ENCODE results near the gene KCTD2.

Gene KCTD2

DNA sequence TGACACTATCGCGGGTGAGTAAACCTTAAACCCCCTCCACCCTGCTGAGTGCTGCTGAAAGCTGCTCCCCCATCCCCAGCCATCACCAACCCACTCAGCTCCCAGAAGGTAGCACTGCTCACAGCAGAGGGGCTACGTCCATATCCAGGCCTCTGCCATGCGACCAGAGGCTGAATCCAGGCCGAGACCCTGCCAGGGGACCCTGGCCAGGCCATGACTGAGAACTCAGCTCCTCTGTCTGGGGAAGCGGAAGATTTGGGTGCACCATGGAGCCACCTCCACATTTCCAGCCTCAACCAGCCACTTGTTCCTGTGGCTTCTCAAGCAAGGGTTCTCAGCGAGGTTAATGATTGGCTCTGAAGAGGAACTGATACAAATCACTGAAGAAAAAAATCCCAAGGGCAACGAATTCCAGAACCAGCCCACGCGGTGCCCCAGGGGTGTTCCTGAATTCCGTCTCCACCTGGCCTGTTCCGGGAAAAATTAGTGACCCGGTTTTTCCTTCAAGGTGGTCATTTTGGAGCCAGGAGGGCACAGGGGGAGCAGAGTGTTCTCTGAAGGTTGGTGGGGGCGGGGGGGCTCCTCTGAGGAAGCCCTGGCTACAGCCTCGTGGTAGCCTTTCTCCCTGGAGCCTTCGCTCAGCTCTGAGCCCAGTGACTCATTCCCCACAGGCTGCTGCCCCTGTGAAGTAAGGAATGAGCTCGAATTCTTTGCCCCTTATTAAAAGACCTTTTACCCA is 31.4 kb downstream of the KCTD2 start:
- DNase-seq, result no peak

DNA sequence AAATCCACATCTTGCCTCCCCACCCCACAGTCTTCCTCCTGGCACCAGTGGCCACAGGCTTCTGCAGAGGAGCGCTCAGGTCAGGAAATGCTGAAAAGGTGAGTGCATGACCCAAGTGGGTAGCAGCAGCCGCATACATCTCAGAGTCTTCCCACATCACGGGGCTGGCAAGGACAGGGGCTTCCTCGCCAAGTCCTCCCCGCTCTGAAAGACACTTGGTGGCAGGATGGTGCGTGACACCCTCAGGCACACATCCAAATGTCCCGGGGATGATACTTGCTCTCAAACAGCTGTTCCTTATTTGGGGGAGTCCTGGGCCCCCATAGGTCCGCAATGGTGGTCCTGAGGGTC is 32.0 kb downstream of the KCTD2 start:
- DNase-seq, result no peak

DNA sequence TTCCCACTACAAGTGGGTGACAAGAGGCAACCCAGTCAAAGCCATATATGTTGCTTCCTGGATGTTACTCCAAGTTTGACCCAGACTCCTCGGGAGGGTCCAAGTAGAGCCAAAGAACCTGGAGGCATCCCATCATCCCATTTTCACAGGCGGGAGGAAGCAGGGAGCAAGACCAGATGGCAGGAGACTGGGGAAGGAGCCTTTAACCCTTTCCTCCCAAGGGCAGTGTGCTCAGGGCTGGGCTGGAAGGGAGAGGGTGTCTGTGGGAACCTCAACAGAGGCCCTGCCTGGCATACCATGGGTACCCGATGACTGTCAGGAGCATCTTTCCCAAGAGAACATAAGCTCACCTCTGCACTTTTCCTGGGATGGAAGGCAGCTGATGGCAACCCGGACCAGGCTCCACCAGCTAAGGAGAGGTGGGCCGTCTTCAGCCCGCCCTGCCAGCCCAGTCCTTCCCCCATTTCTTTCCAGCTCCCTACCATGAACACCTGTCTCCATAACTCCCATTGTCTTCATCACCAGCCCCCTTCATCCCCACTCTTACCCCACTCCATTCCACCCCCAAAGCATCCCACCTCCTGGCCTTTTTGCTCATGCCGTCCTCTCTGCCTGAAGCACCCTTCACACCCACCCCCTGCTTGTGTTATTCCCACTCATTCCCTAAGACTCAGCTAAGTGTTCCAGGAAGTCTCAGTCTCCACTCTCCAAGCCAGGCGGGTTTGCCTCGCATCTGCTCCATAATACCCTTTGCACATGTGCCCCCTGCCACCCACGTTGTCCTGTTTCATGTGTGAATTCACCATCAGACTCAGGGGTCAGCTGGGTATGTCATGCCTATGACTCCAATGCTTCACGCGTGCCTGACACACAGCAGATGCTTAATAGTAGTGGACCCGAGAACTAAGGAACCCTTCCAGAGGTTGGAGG is 34.9 kb downstream of the KCTD2 start:
- peak; percentile 62 for DNase-seq

DNA sequence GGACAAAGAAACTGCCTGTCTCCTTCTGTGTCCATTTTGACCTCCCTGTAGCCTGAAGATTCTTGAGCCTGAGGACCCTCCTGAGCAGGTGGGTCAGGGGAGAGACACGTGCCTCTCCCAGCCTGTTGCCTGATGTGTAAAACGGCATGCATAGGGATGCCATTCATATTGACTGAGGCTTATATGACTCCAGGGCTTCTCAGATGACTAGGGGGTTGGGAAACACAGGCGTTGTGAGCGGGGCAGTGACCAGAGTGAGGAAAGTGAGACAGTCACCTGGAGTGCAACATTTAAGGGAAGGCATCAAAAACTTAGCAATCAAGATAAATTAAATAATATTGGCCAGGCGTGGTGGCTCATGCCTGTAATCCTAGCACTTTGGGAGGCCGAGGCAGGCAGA is 35.7 kb downstream of the KCTD2 start:
- DNase-seq, result no peak

DNA sequence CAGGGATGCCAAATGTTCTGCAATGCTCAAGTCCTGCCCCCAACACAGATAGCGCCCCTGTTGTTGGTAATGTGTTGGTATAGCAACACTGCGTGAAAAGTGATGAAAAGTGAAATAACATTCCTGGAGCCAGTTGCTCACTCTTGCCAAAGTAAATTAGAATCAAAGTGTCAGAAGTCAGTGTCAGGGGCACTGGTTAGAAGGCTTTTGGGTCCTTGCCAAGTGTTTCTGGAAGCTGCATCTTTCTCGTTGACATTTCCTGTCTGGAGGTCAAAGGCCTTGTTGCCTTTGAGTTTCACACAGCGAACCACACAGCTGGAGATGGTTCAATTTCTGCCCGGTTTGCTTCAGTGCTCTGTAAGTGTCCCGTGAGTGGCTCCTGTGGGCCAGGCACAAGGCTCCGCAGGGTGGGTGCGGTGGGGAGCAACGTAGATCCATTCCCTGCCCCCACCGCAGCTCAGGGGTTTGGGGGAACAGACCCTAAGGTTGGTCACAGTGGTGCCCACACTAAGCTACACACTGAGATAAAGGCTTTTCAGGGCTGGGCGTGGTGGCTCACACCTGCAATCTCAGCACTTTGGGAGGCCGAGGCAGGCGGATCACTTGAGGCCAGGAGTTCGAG is 37.1 kb downstream of the KCTD2 start:
- no peak for DNase-seq

DNA sequence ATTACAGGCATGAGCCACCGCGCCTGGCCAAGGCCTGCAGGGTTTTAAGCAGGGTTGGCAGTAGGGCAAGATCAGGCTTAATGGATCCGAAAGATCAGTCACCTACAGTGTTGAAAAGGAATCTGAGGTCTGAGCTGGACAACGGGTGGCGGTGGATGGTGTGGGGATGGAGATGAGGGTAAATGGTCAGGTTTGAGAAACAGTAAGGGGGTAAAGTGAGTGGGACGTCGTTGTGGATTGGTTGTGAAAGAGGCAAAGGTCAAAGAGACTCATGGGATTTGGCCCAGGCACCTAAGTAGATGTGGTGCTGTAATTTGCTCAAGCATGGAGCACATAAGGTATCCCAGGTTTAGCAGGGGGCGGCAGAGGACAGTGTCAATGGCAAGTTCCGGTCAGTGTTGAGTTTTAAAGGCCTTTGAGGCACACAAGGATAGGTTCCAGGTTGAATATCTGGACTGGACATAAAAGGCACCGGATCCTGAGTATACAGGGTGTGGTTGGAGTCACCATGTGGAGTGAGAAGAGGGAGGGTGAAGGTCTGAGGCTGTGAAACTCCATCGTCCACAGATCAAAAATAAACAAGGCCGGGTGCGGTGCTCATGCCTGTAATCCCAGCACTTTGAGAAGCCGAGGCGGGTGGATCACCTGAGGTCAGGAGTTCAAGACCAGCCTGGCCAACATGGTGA is 39.6 kb downstream of the KCTD2 start:
- DNase-seq, result no peak

DNA sequence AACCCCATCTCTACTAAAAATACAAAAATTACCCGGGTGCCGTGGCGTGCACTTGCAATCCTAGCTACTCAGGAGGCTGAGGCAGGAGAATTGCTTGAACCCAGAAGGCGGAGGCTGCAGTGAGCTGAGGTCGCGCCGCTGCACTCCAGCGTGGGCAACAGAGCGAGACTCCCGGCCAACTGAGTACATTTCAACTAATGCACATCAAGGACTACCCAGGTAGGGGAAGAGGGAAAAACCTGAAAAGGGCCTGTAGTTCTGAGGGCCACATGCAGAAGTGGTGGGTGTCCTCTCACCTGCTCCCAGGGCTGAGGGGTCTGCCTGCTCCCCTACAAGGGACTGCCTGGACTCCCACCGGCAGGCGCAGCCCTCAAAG is 40.1 kb downstream of the KCTD2 start:
- DNase-seq, result no peak

DNA sequence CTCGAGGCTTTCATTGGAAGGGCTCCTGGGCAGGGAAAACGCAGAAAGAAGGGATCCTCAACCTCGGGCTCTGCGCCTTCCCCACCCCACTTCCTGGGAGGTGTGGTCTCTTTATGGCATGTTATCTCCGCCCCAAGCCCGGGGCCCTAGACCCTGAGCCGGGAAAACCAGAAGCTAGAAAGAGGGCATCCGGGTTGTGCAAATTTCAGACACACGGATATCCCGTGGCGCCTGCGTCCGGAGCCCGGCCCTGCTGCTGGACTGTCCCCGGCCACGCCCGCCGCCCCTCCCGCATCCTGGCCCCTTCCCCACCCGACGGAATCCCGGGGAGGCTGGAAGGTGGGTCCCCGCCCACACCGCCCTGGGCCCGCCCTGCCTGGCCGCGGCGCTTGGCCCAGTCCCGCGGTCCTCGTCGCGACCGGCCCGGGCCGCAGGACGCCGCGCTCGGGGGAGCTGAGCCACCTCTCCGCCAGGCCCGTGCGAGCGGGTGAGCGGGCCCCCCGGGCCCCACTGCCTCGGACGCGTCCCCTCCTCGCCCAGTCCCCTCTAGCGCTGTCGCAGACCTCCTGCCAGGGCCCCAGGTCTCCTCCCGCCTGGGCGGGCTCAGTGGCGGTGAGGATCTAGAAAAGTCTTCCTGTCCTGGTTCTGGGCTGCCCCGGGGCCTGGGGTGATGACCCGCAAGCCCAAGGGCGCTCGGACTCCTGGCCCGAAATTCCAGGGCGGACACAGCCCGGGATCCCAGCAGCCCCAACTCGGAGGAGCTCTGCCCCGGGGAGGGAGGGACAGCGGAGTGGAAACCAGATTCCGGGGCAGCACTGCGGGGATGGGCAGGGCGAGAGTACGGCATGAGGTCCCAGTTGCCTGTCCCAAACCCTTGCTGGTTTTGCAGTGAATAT is 40.8 kb downstream of the KCTD2 start, which contains the start of gene SLC16A5:
Gene SLC16A5, plus strand, starts transcription at position 397 of the 896 bp plus-strand sequence. CDS start 5,683 bp downstream, outside the sequence.
- DNase-seq, result no peak

DNA sequence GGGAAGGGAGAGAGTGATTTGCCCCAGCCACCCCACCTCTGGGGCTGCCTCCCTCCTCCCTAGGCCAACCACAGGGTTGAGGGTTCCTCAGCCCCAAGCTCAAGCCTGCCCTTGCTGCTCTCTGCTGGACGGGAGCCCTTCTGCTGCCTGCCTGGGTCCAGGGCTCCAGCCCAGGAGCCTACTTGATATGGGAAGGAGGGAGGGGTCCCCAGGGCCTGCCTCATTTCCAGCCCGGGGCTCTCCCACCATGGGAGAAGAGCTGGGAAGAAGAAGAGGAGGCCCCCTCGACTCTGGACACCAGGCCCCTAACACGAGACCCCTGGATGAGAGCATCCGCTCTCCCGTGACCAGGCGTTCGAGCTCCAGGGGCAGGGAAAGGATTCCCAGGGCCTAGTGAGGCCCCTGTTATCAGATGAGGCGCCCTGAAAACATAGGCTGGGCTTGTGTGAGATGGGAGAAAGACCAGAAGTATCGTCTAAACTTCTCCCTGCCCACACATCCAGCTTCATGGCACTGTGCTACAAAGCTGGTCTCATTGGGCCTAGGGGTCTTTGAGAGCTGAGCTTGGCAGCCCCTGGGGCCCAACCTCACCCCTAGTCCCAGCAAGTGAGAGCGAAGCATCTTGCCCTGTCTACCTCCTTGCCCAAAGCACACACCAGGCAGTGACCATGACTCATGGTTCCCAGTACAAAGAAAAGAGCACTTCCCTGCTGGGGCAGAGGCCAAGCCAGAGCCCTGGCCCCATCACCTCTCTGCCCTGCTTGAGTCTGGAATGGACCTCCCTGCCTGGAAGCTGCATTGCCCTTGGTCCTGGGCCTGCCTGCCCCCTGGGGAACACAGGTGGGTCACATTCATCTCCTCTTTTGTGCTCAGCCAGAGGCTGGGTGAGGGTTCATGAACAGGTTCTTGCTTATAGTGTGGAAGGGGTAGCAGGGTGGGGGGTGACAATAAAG is 41.7 kb downstream of the KCTD2 start:
- no peak for DNase-seq

DNA sequence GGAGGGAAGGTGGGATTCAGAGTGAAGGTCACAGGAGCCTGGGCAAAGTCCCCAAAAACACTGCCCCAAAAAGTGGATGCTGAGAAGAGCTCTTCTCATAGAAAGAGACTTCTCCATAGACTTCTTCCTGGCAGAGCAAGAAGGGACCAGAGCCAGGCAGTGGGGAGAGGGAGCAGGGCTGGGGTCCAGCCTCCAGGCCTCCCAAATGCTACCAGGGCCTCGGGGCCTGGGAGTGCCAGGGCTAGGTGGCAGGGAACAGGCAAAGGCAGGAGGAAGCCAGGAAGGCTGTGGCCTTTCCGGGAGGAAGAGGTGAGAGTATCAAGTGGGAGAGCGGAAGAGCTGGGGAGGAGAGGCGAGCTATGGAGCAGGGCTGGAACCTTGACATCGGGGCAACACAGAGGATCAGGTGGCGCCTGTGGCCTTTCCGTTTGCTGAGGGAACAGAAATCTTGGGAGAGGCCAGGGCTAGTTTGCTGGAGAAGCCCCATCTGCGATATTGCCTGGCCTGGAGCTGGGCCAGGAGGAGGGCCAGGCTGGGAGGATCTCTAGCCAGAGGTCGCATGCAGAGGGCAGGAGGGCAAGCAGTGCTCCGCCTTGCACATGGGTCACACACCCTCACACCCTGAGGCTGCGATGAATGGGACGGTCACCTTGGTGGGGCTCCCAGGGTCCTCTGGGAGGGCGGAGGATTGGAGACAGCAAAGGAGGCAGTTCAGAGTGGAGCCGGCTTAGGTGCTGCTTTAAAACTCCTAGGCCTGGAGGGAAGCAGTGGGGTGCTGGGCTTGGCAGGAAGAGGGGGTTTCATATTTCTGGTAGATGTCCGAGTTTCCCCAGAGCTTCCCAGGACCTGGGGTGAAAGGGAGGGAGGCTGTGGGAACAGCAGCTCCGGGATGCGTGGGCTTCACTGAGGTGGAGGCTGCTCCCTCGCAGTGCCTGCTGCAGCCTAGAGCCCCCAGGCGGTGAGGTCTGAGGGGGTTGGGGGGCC is 44.1 kb downstream of the KCTD2 start:
- no peak for DNase-seq

DNA sequence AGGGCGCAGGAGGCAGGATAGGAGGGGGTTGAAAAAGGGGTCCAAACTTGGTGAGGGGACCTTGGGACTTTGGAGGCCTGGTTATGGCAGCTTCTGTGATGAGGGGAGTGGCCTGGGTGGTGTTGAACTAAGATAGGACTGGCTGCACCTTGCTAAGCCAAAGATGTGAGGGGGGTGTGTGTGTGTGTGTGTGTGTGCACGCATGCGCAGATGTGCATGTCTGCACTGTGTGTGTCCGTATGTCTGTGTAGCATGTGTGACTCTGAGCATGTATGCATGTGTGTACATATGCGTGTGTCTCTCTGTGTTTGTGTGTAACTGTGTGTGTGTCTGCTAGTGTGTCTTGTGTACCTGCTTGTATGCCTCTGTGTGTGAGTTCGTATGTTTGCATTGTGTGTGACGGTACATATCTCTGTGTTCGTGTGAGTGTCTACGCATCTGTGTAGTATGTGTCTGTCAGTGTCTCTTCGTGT is 44.9 kb downstream of the KCTD2 start:
- no peak for DNase-seq

DNA sequence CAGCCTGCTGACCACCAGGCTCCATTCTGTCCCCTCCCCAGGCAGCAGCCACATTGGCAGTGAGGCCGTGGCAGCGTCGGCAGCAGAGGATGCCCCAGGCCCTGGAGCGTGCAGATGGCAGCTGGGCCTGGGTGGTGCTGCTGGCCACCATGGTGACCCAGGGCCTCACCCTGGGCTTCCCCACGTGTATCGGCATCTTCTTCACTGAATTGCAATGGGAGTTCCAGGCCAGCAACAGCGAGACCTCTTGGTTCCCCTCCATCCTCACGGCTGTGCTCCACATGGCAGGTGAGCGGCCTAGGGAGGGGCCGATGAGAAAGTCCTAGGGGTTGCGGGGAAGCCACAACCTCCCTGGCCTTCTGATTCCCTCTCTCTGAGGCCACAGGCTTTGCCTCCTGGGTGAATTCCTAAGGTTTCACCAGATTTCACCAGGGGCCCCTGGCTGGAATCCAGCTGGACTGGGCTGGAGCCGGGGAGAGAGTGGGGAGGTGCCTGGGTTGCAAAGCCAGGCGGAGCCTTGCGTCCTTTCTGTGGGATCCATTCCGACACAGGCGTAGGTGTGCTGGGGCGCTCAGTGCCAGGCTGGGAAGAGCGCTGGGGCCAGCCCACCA is 46.6 kb downstream of the KCTD2 start:
- no peak for DNase-seq

DNA sequence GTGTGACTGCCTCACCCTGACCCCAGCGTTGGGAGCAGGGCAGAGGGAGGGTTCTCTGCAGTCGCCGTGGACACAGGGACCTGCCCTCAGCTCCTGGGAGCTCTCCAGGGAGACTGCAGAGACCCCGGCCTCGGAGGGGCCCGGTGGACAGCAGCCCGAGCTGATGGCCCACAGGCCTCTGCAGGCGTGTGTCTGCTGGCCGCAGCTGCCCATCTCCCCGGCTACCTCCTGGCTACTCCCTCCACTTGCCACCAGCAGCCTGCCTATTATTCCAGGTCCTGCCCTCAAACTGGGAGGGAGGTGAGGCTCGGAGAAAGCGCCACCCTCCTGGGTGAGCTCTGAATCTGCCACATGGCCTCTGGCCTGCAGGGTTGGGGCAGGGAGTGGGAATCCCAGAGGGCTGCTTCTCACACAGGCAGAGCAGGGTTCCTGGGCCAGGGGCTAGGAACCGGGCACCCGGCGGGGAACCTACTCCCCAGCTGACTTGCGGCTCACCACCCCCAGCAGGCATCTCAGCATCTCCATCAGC is 47.9 kb downstream of the KCTD2 start:
- no peak for DNase-seq

DNA sequence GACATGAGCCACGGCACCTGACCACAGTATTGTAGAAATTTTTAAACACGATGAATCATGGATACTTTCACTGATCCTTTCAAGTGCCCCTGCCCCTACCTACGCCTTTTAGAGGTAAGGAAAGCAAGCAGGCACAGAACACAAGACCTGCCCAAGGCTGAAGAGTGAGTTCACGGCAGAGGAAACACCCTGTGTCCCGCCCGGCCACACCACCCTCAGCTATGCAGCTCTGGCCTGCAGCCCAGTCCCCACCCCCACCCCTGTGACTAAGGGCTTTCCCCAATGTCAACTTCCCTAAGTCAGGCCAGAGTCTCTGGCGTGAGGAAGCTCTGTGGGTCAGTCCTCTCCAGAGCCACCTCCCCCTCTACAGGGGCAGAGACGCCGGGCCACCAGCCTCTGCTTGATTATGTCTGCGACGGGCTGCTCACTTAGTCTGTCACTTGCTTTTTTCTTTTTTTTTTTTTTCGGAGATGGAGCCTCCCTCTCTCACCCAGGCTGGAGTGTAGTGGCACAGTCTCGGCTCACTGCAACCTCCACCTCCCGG is 49.1 kb downstream of the KCTD2 start:
- no peak for DNase-seq

DNA sequence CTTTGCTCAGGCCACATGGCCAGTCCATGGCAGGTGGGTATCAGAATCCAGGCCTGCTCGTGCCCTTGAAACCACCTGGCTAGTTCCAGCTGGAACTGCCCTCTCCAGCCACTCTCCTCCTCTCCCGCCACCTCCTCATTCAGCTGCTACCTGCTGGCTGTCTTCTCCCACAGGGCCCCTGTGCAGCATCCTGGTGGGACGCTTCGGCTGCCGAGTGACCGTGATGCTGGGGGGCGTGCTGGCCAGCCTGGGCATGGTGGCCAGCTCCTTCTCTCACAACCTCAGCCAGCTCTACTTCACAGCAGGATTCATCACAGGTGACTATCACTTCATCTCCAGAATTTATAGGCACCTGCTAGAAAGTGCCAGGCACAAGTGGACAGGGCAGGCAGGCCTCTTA is 50.8 kb downstream of the KCTD2 start:
- no peak for DNase-seq

DNA sequence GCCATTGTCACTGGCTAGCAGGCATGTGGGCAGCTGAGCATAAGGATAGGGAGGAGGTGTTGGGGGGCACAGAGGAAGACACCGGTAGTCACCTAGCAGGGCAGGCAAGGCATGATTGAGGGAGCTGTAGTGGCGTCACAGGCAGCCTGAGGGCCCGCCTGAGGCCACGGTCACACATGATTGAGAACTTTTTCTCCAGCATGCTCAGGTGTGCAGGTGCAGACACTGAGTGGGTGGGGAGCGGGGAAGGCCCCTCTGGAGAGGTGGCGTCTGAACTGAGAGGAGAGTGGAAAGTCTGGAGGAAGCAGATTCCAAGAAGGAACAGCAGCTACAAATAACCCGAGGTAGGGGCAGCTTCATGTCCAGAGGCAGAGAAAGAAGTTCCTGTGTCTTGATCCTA is 51.8 kb downstream of the KCTD2 start:
- no peak for DNase-seq

DNA sequence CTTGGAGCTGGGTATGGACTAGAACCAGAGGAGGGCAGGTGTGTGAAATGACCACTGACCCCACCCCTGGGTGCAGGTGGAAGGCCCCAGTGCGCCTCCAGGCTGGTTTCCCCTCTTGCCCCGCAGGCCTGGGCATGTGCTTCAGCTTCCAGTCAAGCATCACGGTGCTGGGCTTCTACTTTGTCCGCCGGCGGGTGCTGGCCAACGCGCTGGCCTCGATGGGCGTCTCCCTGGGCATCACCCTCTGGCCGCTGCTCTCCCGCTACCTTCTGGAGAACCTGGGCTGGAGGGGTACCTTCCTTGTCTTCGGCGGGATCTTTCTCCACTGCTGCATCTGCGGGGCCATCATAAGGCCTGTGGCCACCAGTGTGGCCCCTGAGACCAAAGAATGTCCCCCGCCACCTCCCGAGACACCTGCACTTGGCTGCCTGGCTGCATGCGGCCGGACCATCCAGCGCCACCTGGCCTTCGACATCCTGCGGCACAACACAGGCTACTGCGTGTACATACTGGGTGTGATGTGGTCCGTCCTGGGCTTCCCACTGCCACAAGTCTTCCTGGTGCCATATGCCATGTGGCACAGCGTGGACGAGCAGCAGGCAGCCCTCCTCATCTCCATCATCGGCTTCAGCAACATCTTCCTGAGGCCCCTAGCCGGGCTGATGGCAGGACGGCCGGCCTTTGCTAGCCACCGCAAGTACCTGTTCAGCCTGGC is 53.0 kb downstream of the KCTD2 start:
- no peak for DNase-seq

DNA sequence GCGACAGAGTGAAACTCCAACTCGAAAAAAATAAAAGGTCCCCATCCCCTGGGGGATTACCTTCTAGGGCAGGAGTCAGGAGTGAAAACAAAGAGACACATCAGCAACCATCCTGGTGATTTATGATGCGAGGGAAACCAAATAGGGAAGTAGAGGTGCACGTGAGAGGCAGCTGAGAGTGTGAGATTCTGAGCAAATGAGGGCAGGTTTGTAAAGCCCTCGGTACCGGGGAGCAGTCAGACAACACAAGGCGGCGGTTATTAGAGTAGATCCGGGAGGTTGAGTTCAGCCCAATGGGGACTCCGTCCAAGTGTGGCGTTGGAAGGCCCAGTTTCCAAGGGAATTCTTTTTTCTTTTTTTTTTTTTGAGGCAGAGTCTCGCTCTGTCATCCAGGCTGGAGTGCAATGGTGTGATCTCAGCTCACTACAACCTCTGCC is 55.4 kb downstream of the KCTD2 start:
- DNase-seq, result no peak

Data from NCI-H82 (cell line).